ENCODE results near the gene TRABD2A. TPM values are rescaled to one million over a fixed set of nuclear protein-coding genes. Genes with fewer than 3 reads are reported as not detected.

TRABD2A gene
- total and polyA plus RNA-seq, 2 of the 13 experiments (the other 11 are each of a cell fraction or from before 2014, with no cell fraction given), result 0.15 TPM; not detected in 1

GRCh38 chr2:84919885-84920580 lies 39.1 kb upstream of the TRABD2A start (continued):
- TF ChIP-seq HNF1A (IDR thresholded peaks at IDR 0.05; ENCODE audit: low read depth) (no peak), HNF1A (CRISPR knock-in tag; IDR thresholded peaks at IDR 0.05; ENCODE audit: borderline replicate concordance) (no peak), RORA (CRISPR knock-in tag; IDR thresholded peaks at IDR 0.05) (no peak), CBX1 (IDR thresholded peaks at IDR 0.05; ENCODE audit: low read depth) (no peak), SYNCRIP (IDR thresholded peaks at IDR 0.05; ENCODE audit: insufficient read depth, low read depth, low read length) (no peak), MTA1 (CRISPR knock-in tag; IDR thresholded peaks at IDR 0.05; ENCODE audit: borderline replicate concordance) (no peak), ZFY (CRISPR knock-in tag; IDR thresholded peaks at IDR 0.05) (no peak), SCMH1 (CRISPR knock-in tag; IDR thresholded peaks at IDR 0.05; ENCODE audit: borderline replicate concordance) (no peak), HNF4A (CRISPR knock-in tag; IDR thresholded peaks at IDR 0.05) (peak; percentile 85), ZNF615 (CRISPR knock-in tag; IDR thresholded peaks at IDR 0.05; ENCODE audit: borderline replicate concordance) (peak; percentile 45; the same call in 1 of the 2 replicates), ZSCAN29 (CRISPR knock-in tag; conservative IDR thresholded peaks at IDR 0.05) (no peak), GFI1 (CRISPR knock-in tag; IDR thresholded peaks at IDR 0.05; ENCODE audit: borderline replicate concordance) (peak; percentile 78; the same call in 1 of the 2 replicates), EP300 (IDR thresholded peaks at IDR 0.05; ENCODE audit: low read depth in 2 of 2, low read length in 2 of 2) (peak; percentile 28 to 79; a peak in 2 of 4 replicates), EP300 (CRISPR knock-in tag; IDR thresholded peaks at IDR 0.05; ENCODE audit: borderline replicate concordance) (peak; percentile 81; the same call in 1 of the 2 replicates), NR2F2 (IDR thresholded peaks at IDR 0.05; ENCODE audit: borderline replicate concordance, low read depth) (0 out of 2 replicates have a peak, but pooled peaks have one; percentile 24), ZNF629 (CRISPR knock-in tag; conservative IDR thresholded peaks at IDR 0.05) (no peak), BHLHE40 (IDR thresholded peaks at IDR 0.05; ENCODE audit: low read length) (peak; percentile 45; the same call in 1 of the 2 replicates), FOXC1 (CRISPR knock-in tag; IDR thresholded peaks at IDR 0.05; ENCODE audit: borderline replicate concordance) (no peak)
- TF ChIP-seq, protein P1, sequence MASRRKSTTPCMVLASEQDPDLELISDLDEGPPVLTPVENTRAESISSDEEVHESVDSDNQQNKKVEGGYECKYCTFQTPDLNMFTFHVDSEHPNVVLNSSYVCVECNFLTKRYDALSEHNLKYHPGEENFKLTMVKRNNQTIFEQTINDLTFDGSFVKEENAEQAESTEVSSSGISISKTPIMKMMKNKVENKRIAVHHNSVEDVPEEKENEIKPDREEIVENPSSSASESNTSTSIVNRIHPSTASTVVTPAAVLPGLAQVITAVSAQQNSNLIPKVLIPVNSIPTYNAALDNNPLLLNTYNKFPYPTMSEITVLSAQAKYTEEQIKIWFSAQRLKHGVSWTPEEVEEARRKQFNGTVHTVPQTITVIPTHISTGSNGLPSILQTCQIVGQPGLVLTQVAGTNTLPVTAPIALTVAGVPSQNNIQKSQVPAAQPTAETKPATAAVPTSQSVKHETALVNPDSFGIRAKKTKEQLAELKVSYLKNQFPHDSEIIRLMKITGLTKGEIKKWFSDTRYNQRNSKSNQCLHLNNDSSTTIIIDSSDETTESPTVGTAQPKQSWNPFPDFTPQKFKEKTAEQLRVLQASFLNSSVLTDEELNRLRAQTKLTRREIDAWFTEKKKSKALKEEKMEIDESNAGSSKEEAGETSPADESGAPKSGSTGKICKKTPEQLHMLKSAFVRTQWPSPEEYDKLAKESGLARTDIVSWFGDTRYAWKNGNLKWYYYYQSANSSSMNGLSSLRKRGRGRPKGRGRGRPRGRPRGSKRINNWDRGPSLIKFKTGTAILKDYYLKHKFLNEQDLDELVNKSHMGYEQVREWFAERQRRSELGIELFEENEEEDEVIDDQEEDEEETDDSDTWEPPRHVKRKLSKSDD (CRISPR knock-in tag; IDR thresholded peaks at IDR 0.05; ENCODE audit: low read depth), result no peak
- TF ChIP-seq, protein P2, sequence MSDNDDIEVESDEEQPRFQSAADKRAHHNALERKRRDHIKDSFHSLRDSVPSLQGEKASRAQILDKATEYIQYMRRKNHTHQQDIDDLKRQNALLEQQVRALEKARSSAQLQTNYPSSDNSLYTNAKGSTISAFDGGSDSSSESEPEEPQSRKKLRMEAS (IDR thresholded peaks at IDR 0.05), result peak; percentile 36; the same call in 1 of the 2 replicates
